Sigmoid colon (tissue), 7 donors: Measurements from ENCODE around the gene MACF1. TPM values are rescaled to one million over a fixed set of nuclear protein-coding genes. Genes with fewer than 3 reads are reported as not detected.

Experiments
- DNase-seq: peaks from one replicate; pipeline ENCODE4 v3.0.0-alpha.2; 2019
- H3K27ac ChIP-seq, 4 donors: fragments of 200-600 bp; sonication (generic); one replicate each; pipeline ENCODE4 v1.5.1; 2016 to 2019; ENCODE audit warnings: mild to moderate bottlenecking in 1 of 4
- H3K27me3 ChIP-seq, 3 donors: fragments of 200-600 bp; sonication (generic); one replicate each; pipeline ENCODE4 v1.5.1; 2019; ENCODE audit warnings: mild to moderate bottlenecking in 1 of 3
- H3K36me3 ChIP-seq, 4 donors: fragments of 200-600 bp; sonication (generic); one replicate each; pipeline ENCODE4 v1.5.1; 2016 to 2019
- H3K4me1 ChIP-seq, 4 donors: fragments of 200-600 bp; sonication (generic); one replicate each; pipeline ENCODE4 v1.5.1; 2017 to 2019
- H3K4me3 ChIP-seq, 4 donors: fragments of 200-600 bp; sonication (generic); one replicate each; pipeline ENCODE4 v1.5.1; 2017 to 2019; ENCODE audit warnings: mild to moderate bottlenecking in 2 of 4, moderate library complexity in 1 of 4
- H3K9me3 ChIP-seq, 4 donors: fragments of 200-600 bp in 3 of 4; sonication (generic) in 3 of 4; one replicate each; pipeline versions ENCODE4 v1.5.1 to v1.6.1; 2013 to 2019
- CTCF ChIP-seq, 4 experiments: fragments of 450-650 bp in 3 of 4; fragments of 200-600 bp in 1 of 4; IDR thresholded peaks; one replicate each; pipeline ENCODE4 v1.5.1; 2016 to 2019; ENCODE audit warnings: antibody characterized with exemption in 4 of 4, mild to moderate bottlenecking in 3 of 4, moderate library complexity in 2 of 4
- EP300 ChIP-seq, 4 donors: sonication (generic); formaldehyde crosslinking; IDR thresholded peaks; one replicate each; pipeline ENCODE4 v1.6.1; 2017; ENCODE audit warnings: antibody characterized with exemption in 4 of 4
- POLR2A ChIP-seq, 2 donors: fragments of 450-650 bp; IDR thresholded peaks; one replicate each; pipeline ENCODE4 v1.6.1; 2016; ENCODE audit warnings: antibody characterized with exemption in 2 of 2, mild to moderate bottlenecking in 2 of 2, moderate library complexity in 2 of 2
- POLR2AphosphoS5 ChIP-seq, 4 donors: sonication (generic); formaldehyde crosslinking; IDR thresholded peaks; one replicate each; pipeline ENCODE4 v1.6.1; 2017; ENCODE audit warnings: antibody characterized with exemption in 4 of 4
- WGBS, 2 donors: extraction: QIAGEN DNeasy Blood & Tissue Kit; methylation state at CpG; one replicate each; pipeline ENCODE4 v1.1.7; 2013; 5-methylcytosine and 5-hydroxymethylcytosine counted together
- intact Hi-C: fragments of 100-400 bp; cut with DNase I; formaldehyde crosslinking; loops from one replicate; pipeline ENCODE4 v1.15.1; 2023
- polyA plus RNA-seq, 3 donors: library from polyadenylated mRNA; stranded (reverse); fragments of 200-250 nt; gene quantifications; one replicate each; pipeline ENCODE4 v1.2.3, GENCODE V29; 2013
- total RNA-seq, 4 donors: library from RNA; depleted of rRNA; stranded (reverse); fragments of >200 nt; gene quantifications; one replicate each; pipeline ENCODE4 v1.1.0, GENCODE V29; 2016
- donor health status: healthy with polysubstance abuse.
- donor health status: Bipolar disorder and iron deficiency.
- donor health status: healthy.

MACF1 gene
- total and polyA plus RNA-seq, 7 donors: 16.0 to 657 (median 292) TPM

- Histone ChIP-seq H3K27ac (peak overlapping the region; percentile 72 to 86 (median 84)), H3K4me3 (no peak overlapping the region), H3K36me3 (no peaks in the 10 kb centered on the region), H3K27me3 (no peaks in the 10 kb centered on the region), H3K9me3 (no peaks in the 10 kb centered on the region), H3K4me1 (peaks cover 0 to 90% (median 78%) of the 10 kb centered on the region in 4 donors)
- WGBS, 2 donors: 87 to 92% methylated on average over 9 of the region's 9 CpGs
- intact Hi-C loops: loop anchor here (5.0 kb wide), 1 partner anchor 41 kb away; no protein-coding TSS in a partner anchor
- DNase-seq: no peak
- no peak for TF ChIP-seq EP300 (IDR thresholded peaks at IDR 0.05)
- TF ChIP-seq CTCF (IDR thresholded peaks at IDR 0.05): peak in 1 of 4 experiments; percentile 6
Observed at GRCh38 chr1:39173119-39173994, 31.1 kb upstream of the MACF1 start.

- WGBS, 2 donors: 67 to 89% methylated on average over 2 of the region's 2 CpGs
- DNase-seq: no peak
- H3K36me3 ChIP-seq: no peaks in the 10 kb centered on the region
- H3K4me3 ChIP-seq: no peak overlapping the region
- intact Hi-C loops: loop anchor here (5.0 kb wide), 1 partner anchor 42 kb away; no protein-coding TSS in a partner anchor
- H3K27ac ChIP-seq: peak overlapping the region; percentile 72 to 86 (median 84)
- no peaks in the 10 kb centered on the region for H3K9me3 ChIP-seq
- no peak for TF ChIP-seq CTCF (IDR thresholded peaks at IDR 0.05)
- TF ChIP-seq EP300 (IDR thresholded peaks at IDR 0.05): no peak
- TF ChIP-seq POLR2AphosphoS5 (IDR thresholded peaks at IDR 0.05): no peak
- no peak for TF ChIP-seq POLR2A (IDR thresholded peaks at IDR 0.05)
- H3K4me1 ChIP-seq: peaks cover 0 to 94% (median 83%) of the 10 kb centered on the region in 4 donors
- no peaks in the 10 kb centered on the region for H3K27me3 ChIP-seq
Observed at GRCh38 chr1:39173995-39174380, 30.5 kb upstream of the MACF1 start.

GRCh38 chr1:39174390-39175081 is 30.0 kb upstream of the MACF1 start:
- peak overlapping the region; percentile 72 to 86 (median 84) for H3K27ac ChIP-seq
- peaks cover 0 to 95% (median 88%) of the 10 kb centered on the region in 4 donors for H3K4me1 ChIP-seq

GRCh38 chr1:39177706-39178105 is 26.8 kb upstream of the MACF1 start:
- intact Hi-C loops: no loop called here
- H3K27me3 ChIP-seq: no peaks in the 10 kb centered on the region
- 89 to 94% methylated on average over 3 of the region's 3 CpGs for WGBS, 2 donors
- TF ChIP-seq POLR2AphosphoS5 (IDR thresholded peaks at IDR 0.05) (no peak), CTCF (IDR thresholded peaks at IDR 0.05) (no peak), POLR2A (IDR thresholded peaks at IDR 0.05) (no peak), EP300 (IDR thresholded peaks at IDR 0.05) (no peak)
- H3K4me1 ChIP-seq: peaks cover 0 to 74% (median 64%) of the 10 kb centered on the region in 4 donors
- no peaks in the 10 kb centered on the region for H3K36me3 ChIP-seq
- peak overlapping the region; percentile 56 to 85 (median 80) for H3K27ac ChIP-seq
- DNase-seq: no peak
- H3K4me3 ChIP-seq: no peak overlapping the region
- no peaks in the 10 kb centered on the region for H3K9me3 ChIP-seq

More at GRCh38 chr1:39174390-39175081, 30.0 kb upstream of the MACF1 start:
- DNase-seq: no peak
- TF ChIP-seq CTCF (IDR thresholded peaks at IDR 0.05) (no peak), POLR2AphosphoS5 (IDR thresholded peaks at IDR 0.05) (peak in 2 of 4 donors; percentile 37 to 56)
- H3K36me3 ChIP-seq: no peaks in the 10 kb centered on the region
- no peaks in the 10 kb centered on the region for H3K9me3 ChIP-seq
- intact Hi-C loops: loop anchor here (5.0 kb wide), 1 partner anchor 42 kb away; no protein-coding TSS in a partner anchor
- H3K4me3 ChIP-seq: no peak overlapping the region
- no peaks in the 10 kb centered on the region for H3K27me3 ChIP-seq
- WGBS, 2 donors: 79 to 83% methylated on average over 5 of the region's 5 CpGs
